Upper lobe of left lung (tissue), 4 donors: ENCODE measurements around the gene SPDYA.

Source experiments
- CTCF ChIP-seq, 6 experiments: fragments of 450-650 bp in 4 of 6; fragments of 200-600 bp in 2 of 6; sonication (generic) in 2 of 6; IDR thresholded peaks; one replicate each; pipeline ENCODE4 v1.5.1; 2016 to 2019; ENCODE audit warnings: antibody characterized with exemption in 6 of 6
- POLR2A ChIP-seq, 4 donors: fragments of 450-650 bp; IDR thresholded peaks; one replicate each; pipeline ENCODE4 v1.5.1; 2016 to 2017; ENCODE audit warnings: antibody characterized with exemption in 4 of 4, mild to moderate bottlenecking in 2 of 4
- POLR2AphosphoS5 ChIP-seq, 2 donors: sonication (generic); formaldehyde crosslinking; IDR thresholded peaks; one replicate each; pipeline ENCODE4 v1.5.1; 2017; ENCODE audit warnings: antibody characterized with exemption in 2 of 2

GRCh38 chr2:28772351-28772750 lies 38.3 kb upstream of the SPDYA start:
- no peak for TF ChIP-seq CTCF (IDR thresholded peaks at IDR 0.05)
- TF ChIP-seq POLR2A (IDR thresholded peaks at IDR 0.05): no peak
- no peak for TF ChIP-seq POLR2AphosphoS5 (IDR thresholded peaks at IDR 0.05)
